ENCODE results near the gene DDX51.

GRCh38 chr12:132167611-132168310, 23.6 kb upstream of the DDX51 start:
- TF ChIP-seq CTCF (IDR thresholded peaks at IDR 0.05) (no peak), EZH2 (IDR thresholded peaks at IDR 0.05; ENCODE audit: borderline replicate concordance, insufficient read depth, low read depth, low read length, poor library complexity, severe bottlenecking) (no peak)

Data from B cell (primary cell).